T follicular helper cell (primary cell): Measurements from ENCODE around the gene STRN3.
"Not testable (repeated sequence)": the region's sequence is repeated elsewhere in the genome, so short reads cannot be mapped to it uniquely, and the experiment has no call there.

Experiments used
- DNase-seq: peaks from one replicate; pipeline ENCODE4 v3.0.0-alpha.2; 2020; ENCODE audit warnings: low read depth
- total RNA-seq, 2 experiments: gene quantifications; one replicate each; lab custom pipeline; 2026; lab: John Stamatoyannopoulos, UW

The STRN3 gene
- total RNA-seq: 50.5 to 54.7 reads per million in 2 experiments

GRCh38 chr14:31026077-31026449, at the start of gene STRN3:
Gene STRN3 (minus strand): TSS chr14:31026379. CDS start chr14:31026185, 194 bp downstream.
- peak; percentile 0 for DNase-seq

- DNase-seq: no peak
Measured at GRCh38 chr14:31075144-31075543, 49.0 kb upstream of the STRN3 start.

GRCh38 chr14:31071151-31071550, 45.0 kb upstream of the STRN3 start:
- no peak for DNase-seq

- no peak for DNase-seq
Measured at GRCh38 chr14:31070431-31070830, 44.3 kb upstream of the STRN3 start.

- DNase-seq: no peak
Measured at GRCh38 chr14:31069343-31069742, 43.2 kb upstream of the STRN3 start.

- DNase-seq: no peak
Measured at GRCh38 chr14:31068235-31068634, 42.1 kb upstream of the STRN3 start.

GRCh38 chr14:31062908-31063307, 36.7 kb upstream of the STRN3 start:
- DNase-seq: not testable (repeated sequence)

GRCh38 chr14:31060253-31060875, 34.2 kb upstream of the STRN3 start:
- no peak for DNase-seq

GRCh38 chr14:31059152-31059924, 33.2 kb upstream of the STRN3 start:
- DNase-seq: no peak

- DNase-seq: no peak
Measured at GRCh38 chr14:31057701-31058364, 31.7 kb upstream of the STRN3 start.

- no peak for DNase-seq
Measured at GRCh38 chr14:31057035-31057434, 30.9 kb upstream of the STRN3 start.

GRCh38 chr14:31052905-31053586, 26.9 kb upstream of the STRN3 start:
- not testable (repeated sequence) for DNase-seq

GRCh38 chr14:31051511-31051910, 25.3 kb upstream of the STRN3 start:
- DNase-seq: no peak

- no peak for DNase-seq
Measured at GRCh38 chr14:31051023-31051422, 24.8 kb upstream of the STRN3 start.

- DNase-seq: no peak
Measured at GRCh38 chr14:31047503-31047902, 21.3 kb upstream of the STRN3 start.

GRCh38 chr14:31045501-31046080, 19.4 kb upstream of the STRN3 start:
- DNase-seq: no peak

- no peak for DNase-seq
Measured at GRCh38 chr14:31043379-31043778, 17.2 kb upstream of the STRN3 start.

- not testable (repeated sequence) for DNase-seq
Measured at GRCh38 chr14:31042893-31043292, 16.7 kb upstream of the STRN3 start.

GRCh38 chr14:31042300-31042699, 16.1 kb upstream of the STRN3 start:
- DNase-seq: no peak

GRCh38 chr14:31038521-31039166, 12.5 kb upstream of the STRN3 start:
- no peak for DNase-seq

GRCh38 chr14:31037709-31038221, 11.6 kb upstream of the STRN3 start:
- DNase-seq: no peak
